ENCODE measurements around the gene BSN.

BSN gene

GRCh38 chr3:49601358-49602048 lies 47.2 kb downstream of the BSN start:
- no peak overlapping the region for H3K4me3 ChIP-seq (ENCODE audit: low read depth, low read length)
- no peak for TF ChIP-seq CTCF (IDR thresholded peaks at IDR 0.05; ENCODE audit: control insufficient read depth, extremely low read depth, insufficient read depth)
- no peak for DNase-seq (ENCODE audit: low read depth)

GRCh38 chr3:49602049-49602554 lies 47.8 kb downstream of the BSN start:
- no peak for DNase-seq (ENCODE audit: low read depth)
- TF ChIP-seq CTCF (IDR thresholded peaks at IDR 0.05; ENCODE audit: control insufficient read depth, extremely low read depth, insufficient read depth): no peak
- H3K4me3 ChIP-seq (ENCODE audit: low read depth, low read length): no peak overlapping the region

DNA sequence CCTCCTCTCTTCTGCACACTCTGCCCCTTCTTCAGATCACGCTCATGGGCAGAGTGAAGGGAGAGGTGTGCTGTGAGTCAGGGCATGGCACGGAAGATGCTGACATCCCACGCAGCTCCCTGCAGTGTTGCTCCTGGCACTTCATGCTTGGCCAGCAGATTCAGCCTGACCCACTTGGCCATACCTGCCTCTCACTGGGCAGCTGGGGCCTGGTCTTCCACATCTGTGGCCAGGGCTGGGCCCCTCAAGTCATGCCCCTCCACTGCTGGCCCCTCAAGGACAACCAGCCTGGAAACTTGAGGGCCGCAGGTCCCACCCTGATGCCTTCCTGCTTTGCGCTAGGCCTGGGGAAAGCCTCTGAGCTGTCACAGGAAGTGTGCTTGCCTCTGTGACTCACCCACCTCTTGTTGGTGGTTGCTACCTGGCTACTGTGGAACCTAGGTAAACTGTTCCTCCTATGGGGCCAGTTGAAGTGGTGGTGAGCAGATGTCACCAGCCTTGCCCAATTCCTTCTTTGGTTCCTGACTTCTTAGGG lies 48.7 kb downstream of the BSN start:
- TF ChIP-seq CTCF (IDR thresholded peaks at IDR 0.05; ENCODE audit: control insufficient read depth, extremely low read depth, insufficient read depth): no peak
- H3K4me3 ChIP-seq (ENCODE audit: low read depth, low read length): no peak overlapping the region
- no peak for DNase-seq (ENCODE audit: low read depth)

DNA sequence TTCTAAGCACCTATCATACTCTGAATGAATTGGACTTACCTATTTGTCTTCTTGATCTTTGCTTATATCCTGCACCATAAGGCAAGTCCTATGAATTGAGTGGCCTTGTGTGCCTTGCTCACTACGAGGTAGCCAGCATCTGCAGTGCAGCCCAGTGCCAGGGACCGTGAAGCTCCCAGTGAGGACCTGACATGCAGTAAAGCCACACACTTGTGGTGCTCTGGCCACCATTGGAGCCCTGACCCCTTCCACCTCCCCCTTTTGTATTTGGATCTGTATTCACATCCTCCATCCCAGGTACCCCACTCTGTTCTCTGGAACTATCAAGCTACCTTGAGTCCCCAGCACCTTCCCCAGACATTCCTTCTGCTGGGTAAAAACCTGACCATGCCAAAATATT lies 52.1 kb downstream of the BSN start:
- H3K4me3 ChIP-seq (ENCODE audit: low read depth, low read length): no peak overlapping the region
- no peak for TF ChIP-seq CTCF (IDR thresholded peaks at IDR 0.05; ENCODE audit: control insufficient read depth, extremely low read depth, insufficient read depth)
- DNase-seq (ENCODE audit: low read depth): no peak

GRCh38 chr3:49607105-49607591 lies 52.9 kb downstream of the BSN start:
- TF ChIP-seq CTCF (IDR thresholded peaks at IDR 0.05; ENCODE audit: control insufficient read depth, extremely low read depth, insufficient read depth): no peak
- DNase-seq (ENCODE audit: low read depth): no peak
- no peak overlapping the region for H3K4me3 ChIP-seq (ENCODE audit: low read depth, low read length)

DNA sequence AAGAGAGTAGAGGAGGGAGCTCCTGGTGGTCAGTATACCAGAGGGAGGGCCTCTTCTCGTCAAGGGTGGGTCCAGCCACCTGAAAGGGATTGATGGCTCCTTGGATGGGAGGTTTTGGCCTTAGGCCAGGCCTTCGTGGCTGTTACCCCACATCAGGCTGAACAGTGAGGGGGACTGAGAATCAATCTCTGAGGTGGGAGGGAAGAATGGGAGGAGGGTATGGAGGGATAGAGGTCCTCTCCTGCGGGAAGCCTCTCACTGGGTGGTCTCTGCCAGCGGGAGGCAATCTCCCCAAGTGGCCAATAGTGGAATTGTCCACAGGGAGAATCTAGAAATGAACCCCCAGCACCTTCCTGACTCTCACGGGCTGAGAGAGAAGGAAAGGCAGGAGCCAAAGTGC lies 53.5 kb downstream of the BSN start:
- DNase-seq (ENCODE audit: low read depth): no peak
- H3K4me3 ChIP-seq (ENCODE audit: low read depth, low read length): no peak overlapping the region
- 0 out of 2 replicates have a peak, but pooled peaks have one; percentile 8 for TF ChIP-seq CTCF (IDR thresholded peaks at IDR 0.05; ENCODE audit: control insufficient read depth, extremely low read depth, insufficient read depth)
